SK-MEL-5 (cell line): ENCODE measurements around the gene TMED7. TPM values are rescaled to one million over a fixed set of nuclear protein-coding genes. Genes with fewer than 3 reads are reported as not detected.

Source experiments
- total RNA-seq: library from RNA; depleted of rRNA; stranded (reverse); fragments of >200 nt; shearing (Covaris generic); gene quantifications from 2 replicates; pipeline ENCODE4 v1.2.3, GENCODE V29; 2014; rRNA removed

TMED7 gene
- total RNA-seq, 1 experiment from 2014 or later = 105 TPM

Other genes starting within 250 kb of the TMED7 start
- 11.6 and 12.1 TPM in 2 replicates for gene FEM1C, start 81.3 kb downstream of the TMED7 start, total RNA-seq
- gene TICAM2, start 23.6 kb downstream of the TMED7 start, total RNA-seq = 0.08 TPM in 1 of 2 replicates, not detected in the other
- 0.42 and 1.1 TPM in 2 replicates for gene CDO1, start 190.6 kb upstream of the TMED7 start, total RNA-seq
- gene ATG12, start 215.5 kb upstream of the TMED7 start, total RNA-seq = 52.0 and 65.1 TPM in 2 replicates
- gene AP3S1, start 215.9 kb upstream of the TMED7 start, total RNA-seq = 80.1 and 96.5 TPM in 2 replicates